ENCODE data around the gene EEFSEC.

DNA sequence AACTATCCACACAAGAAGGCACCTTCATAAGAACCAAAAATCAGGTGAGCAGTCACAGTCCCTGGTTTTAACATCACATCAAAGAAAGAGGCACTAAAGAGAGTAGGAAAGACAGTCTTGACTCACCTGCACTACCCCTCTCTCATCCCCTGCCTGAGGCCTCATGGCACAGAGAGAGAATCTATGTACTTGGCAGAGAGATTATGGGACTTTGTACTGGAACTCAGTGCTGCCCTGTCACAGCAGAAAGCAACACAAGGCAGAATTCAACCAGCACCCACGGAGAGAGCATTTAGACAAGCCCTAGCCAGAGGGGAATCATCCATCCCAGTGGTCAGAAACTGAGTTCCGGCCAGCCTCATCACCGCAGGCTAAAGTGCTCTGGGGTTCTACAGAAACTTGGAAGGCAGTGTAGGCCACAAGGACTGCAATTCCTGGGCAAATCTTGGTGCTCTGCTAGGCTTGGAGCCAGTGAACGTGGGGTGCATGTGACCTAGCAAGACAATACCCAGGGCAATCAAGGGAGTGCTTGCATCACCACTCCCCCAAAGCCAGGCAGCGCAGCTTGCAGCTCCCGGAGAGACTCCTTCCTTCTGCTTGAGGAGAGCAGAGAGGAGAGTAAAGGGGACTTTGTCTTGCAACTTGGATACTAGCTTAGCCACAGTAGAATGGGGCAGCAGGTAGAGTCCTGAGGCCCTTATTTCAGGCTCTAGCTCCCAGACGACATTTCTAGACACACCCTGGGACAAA, 21.2 kb upstream of the EEFSEC start:
- TF ChIP-seq, protein P1, sequence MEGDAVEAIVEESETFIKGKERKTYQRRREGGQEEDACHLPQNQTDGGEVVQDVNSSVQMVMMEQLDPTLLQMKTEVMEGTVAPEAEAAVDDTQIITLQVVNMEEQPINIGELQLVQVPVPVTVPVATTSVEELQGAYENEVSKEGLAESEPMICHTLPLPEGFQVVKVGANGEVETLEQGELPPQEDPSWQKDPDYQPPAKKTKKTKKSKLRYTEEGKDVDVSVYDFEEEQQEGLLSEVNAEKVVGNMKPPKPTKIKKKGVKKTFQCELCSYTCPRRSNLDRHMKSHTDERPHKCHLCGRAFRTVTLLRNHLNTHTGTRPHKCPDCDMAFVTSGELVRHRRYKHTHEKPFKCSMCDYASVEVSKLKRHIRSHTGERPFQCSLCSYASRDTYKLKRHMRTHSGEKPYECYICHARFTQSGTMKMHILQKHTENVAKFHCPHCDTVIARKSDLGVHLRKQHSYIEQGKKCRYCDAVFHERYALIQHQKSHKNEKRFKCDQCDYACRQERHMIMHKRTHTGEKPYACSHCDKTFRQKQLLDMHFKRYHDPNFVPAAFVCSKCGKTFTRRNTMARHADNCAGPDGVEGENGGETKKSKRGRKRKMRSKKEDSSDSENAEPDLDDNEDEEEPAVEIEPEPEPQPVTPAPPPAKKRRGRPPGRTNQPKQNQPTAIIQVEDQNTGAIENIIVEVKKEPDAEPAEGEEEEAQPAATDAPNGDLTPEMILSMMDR (conservative IDR thresholded peaks at IDR 0.05; ENCODE audit: low read length) = no peak
- TF ChIP-seq EZH2phosphoT487 (IDR thresholded peaks at IDR 0.05; ENCODE audit: borderline replicate concordance, low read depth, low read length) = no peak

Data from OCI-LY7 (cell line).